HG02938 (cell line): ENCODE results near the gene UNC13D.
"Not testable (repeated sequence)": the region's sequence is repeated elsewhere in the genome, so short reads cannot be mapped to it uniquely, and the experiment has no call there.

Source experiments
- ATAC-seq: cut with Tn5 transposase; IDR thresholded peaks from one replicate; pipeline ENCODE4 v1.9.1; 2021; ENCODE audit warnings: mild to moderate bottlenecking, moderate library complexity; ENCODE audit not compliant: unreplicated experiment

The UNC13D gene

GRCh38 chr17:75822119-75822799 lies 21.9 kb downstream of the UNC13D start:
- ATAC-seq = no peak

GRCh38 chr17:75821552-75821951 lies 22.7 kb downstream of the UNC13D start:
- ATAC-seq = no peak

- no peak for ATAC-seq
Observed at GRCh38 chr17:75820094-75821080, 23.8 kb downstream of the UNC13D start.

- no peak for ATAC-seq
Observed at GRCh38 chr17:75819678-75820077, 24.5 kb downstream of the UNC13D start.

- no peak for ATAC-seq
Observed at GRCh38 chr17:75819116-75819515, 25.1 kb downstream of the UNC13D start.

- ATAC-seq = no peak
Observed at GRCh38 chr17:75818326-75818885, 25.8 kb downstream of the UNC13D start.

GRCh38 chr17:75817571-75817970 lies 26.6 kb downstream of the UNC13D start:
- no peak for ATAC-seq

- no peak for ATAC-seq
Observed at GRCh38 chr17:75816693-75817092, 27.5 kb downstream of the UNC13D start.

GRCh38 chr17:75815399-75815798 lies 28.8 kb downstream of the UNC13D start:
- ATAC-seq = no peak

GRCh38 chr17:75814900-75815373 lies 29.3 kb downstream of the UNC13D start:
- ATAC-seq = no peak

- no peak for ATAC-seq
Observed at GRCh38 chr17:75814021-75814395, 30.2 kb downstream of the UNC13D start.

GRCh38 chr17:75813081-75814020 lies 30.9 kb downstream of the UNC13D start:
- no peak for ATAC-seq

- ATAC-seq = no peak
Observed at GRCh38 chr17:75812096-75813013, 31.8 kb downstream of the UNC13D start.

GRCh38 chr17:75811174-75811573 lies 33.0 kb downstream of the UNC13D start:
- ATAC-seq = no peak

GRCh38 chr17:75810756-75811155 lies 33.4 kb downstream of the UNC13D start:
- not testable (repeated sequence) for ATAC-seq

GRCh38 chr17:75810216-75810615 lies 34.0 kb downstream of the UNC13D start:
- no peak for ATAC-seq

- no peak for ATAC-seq
Observed at GRCh38 chr17:75809631-75810111, 34.5 kb downstream of the UNC13D start.

- no peak for ATAC-seq
Observed at GRCh38 chr17:75808905-75809621, 35.1 kb downstream of the UNC13D start.

GRCh38 chr17:75808549-75808904 lies 35.7 kb downstream of the UNC13D start:
- no peak for ATAC-seq
